ENCODE results near the gene HRAS. TPM values are rescaled to one million over a fixed set of nuclear protein-coding genes. Genes with fewer than 3 reads are reported as not detected.

Gene HRAS
- total and polyA plus RNA-seq, 2 of the 13 experiments (the other 11 are each of a cell fraction or from before 2014, with no cell fraction given), result 32.9 to 50.0 TPM

GRCh38 chr11:559712-560304, 24.4 kb upstream of the HRAS start (continued):
- peak; percentile 78; the same call in 1 of the 2 replicates for TF ChIP-seq ELF1 (CRISPR knock-in tag; IDR thresholded peaks at IDR 0.05)
- TF ChIP-seq HDAC1 (CRISPR knock-in tag; IDR thresholded peaks at IDR 0.05), result peak; percentile 68
- peak; percentile 42; the same call in 1 of the 2 replicates for TF ChIP-seq MED1 (CRISPR knock-in tag; IDR thresholded peaks at IDR 0.05)
- peak; percentile 74 for TF ChIP-seq PHF21A (CRISPR knock-in tag; IDR thresholded peaks at IDR 0.05)
- no peak for TF ChIP-seq FOSL1 (CRISPR knock-in tag; IDR thresholded peaks at IDR 0.05; ENCODE audit: borderline replicate concordance)
- TF ChIP-seq ERF (CRISPR knock-in tag; IDR thresholded peaks at IDR 0.05), result peak; percentile 41; the same call in 1 of the 2 replicates
- peak; percentile 50; the same call in 1 of the 2 replicates for TF ChIP-seq DMAP1 (CRISPR knock-in tag; IDR thresholded peaks at IDR 0.05)
- peak; percentile 66; the same call in 1 of the 2 replicates for TF ChIP-seq ZNF350 (CRISPR knock-in tag; IDR thresholded peaks at IDR 0.05; ENCODE audit: borderline replicate concordance, low read depth)
- no peak for TF ChIP-seq NKX3-1 (CRISPR knock-in tag; IDR thresholded peaks at IDR 0.05)
- TF ChIP-seq MEIS1 (CRISPR knock-in tag; IDR thresholded peaks at IDR 0.05; ENCODE audit: borderline replicate concordance), result peak; percentile 30; the same call in 1 of the 2 replicates
- TF ChIP-seq THYN1 (CRISPR knock-in tag; IDR thresholded peaks at IDR 0.05; ENCODE audit: borderline replicate concordance, low read depth), result no peak
- 0 out of 2 replicates have a peak, but pooled peaks have one; percentile 6 for TF ChIP-seq ZNF776 (CRISPR knock-in tag; IDR thresholded peaks at IDR 0.05)
- 0 out of 2 replicates have a peak, but pooled peaks have one; percentile 29 for TF ChIP-seq THAP9 (CRISPR knock-in tag; IDR thresholded peaks at IDR 0.05; ENCODE audit: borderline replicate concordance)
- TF ChIP-seq ZFP37 (CRISPR knock-in tag; IDR thresholded peaks at IDR 0.05; ENCODE audit: borderline replicate concordance), result no peak
- peak; percentile 83 for TF ChIP-seq SP5 (CRISPR knock-in tag; IDR thresholded peaks at IDR 0.05; ENCODE audit: borderline replicate concordance, low read depth)
- 0 out of 2 replicates have a peak, but pooled peaks have one; percentile 9 for TF ChIP-seq REPIN1 (CRISPR knock-in tag; IDR thresholded peaks at IDR 0.05; ENCODE audit: borderline replicate concordance, low read depth)
- peak; percentile 81 for TF ChIP-seq ETV5 (CRISPR knock-in tag; IDR thresholded peaks at IDR 0.05; ENCODE audit: borderline replicate concordance)
- 0 out of 2 replicates have a peak, but pooled peaks have one; percentile 16 for TF ChIP-seq CREB1 (IDR thresholded peaks at IDR 0.05)
- no peak for TF ChIP-seq CREB1 (CRISPR knock-in tag; IDR thresholded peaks at IDR 0.05)
- no peak for TF ChIP-seq GABPA (IDR thresholded peaks at IDR 0.05; ENCODE audit: low read depth, low read length)
- TF ChIP-seq GABPA (CRISPR knock-in tag; IDR thresholded peaks at IDR 0.05; ENCODE audit: low read depth), result peak; percentile 76
- TF ChIP-seq ZSCAN9 (CRISPR knock-in tag; IDR thresholded peaks at IDR 0.05; ENCODE audit: borderline replicate concordance), result no peak
- TF ChIP-seq NFE2L2 (IDR thresholded peaks at IDR 0.05; ENCODE audit: low read length), result 0 out of 2 replicates have a peak, but pooled peaks have one; percentile 8
- TF ChIP-seq DNMT3B (CRISPR knock-in tag; conservative IDR thresholded peaks at IDR 0.05), result 0 out of 2 replicates have a peak, but pooled peaks have one; percentile 0
- peak; percentile 16; the same call in 1 of the 2 replicates for TF ChIP-seq ZNF614 (CRISPR knock-in tag; IDR thresholded peaks at IDR 0.05; ENCODE audit: borderline replicate concordance)
- TF ChIP-seq, protein P1, sequence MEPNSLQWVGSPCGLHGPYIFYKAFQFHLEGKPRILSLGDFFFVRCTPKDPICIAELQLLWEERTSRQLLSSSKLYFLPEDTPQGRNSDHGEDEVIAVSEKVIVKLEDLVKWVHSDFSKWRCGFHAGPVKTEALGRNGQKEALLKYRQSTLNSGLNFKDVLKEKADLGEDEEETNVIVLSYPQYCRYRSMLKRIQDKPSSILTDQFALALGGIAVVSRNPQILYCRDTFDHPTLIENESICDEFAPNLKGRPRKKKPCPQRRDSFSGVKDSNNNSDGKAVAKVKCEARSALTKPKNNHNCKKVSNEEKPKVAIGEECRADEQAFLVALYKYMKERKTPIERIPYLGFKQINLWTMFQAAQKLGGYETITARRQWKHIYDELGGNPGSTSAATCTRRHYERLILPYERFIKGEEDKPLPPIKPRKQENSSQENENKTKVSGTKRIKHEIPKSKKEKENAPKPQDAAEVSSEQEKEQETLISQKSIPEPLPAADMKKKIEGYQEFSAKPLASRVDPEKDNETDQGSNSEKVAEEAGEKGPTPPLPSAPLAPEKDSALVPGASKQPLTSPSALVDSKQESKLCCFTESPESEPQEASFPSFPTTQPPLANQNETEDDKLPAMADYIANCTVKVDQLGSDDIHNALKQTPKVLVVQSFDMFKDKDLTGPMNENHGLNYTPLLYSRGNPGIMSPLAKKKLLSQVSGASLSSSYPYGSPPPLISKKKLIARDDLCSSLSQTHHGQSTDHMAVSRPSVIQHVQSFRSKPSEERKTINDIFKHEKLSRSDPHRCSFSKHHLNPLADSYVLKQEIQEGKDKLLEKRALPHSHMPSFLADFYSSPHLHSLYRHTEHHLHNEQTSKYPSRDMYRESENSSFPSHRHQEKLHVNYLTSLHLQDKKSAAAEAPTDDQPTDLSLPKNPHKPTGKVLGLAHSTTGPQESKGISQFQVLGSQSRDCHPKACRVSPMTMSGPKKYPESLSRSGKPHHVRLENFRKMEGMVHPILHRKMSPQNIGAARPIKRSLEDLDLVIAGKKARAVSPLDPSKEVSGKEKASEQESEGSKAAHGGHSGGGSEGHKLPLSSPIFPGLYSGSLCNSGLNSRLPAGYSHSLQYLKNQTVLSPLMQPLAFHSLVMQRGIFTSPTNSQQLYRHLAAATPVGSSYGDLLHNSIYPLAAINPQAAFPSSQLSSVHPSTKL (CRISPR knock-in tag; IDR thresholded peaks at IDR 0.05), result 0 out of 2 replicates have a peak, but pooled peaks have one; percentile 5
